Pancreas (tissue), 10 donors: ENCODE results near the gene IFI27L1. TPM values are rescaled to one million over a fixed set of nuclear protein-coding genes. Genes with fewer than 3 reads are reported as not detected.

Experiments
- ATAC-seq, 4 donors: fragments of 200-7000 bp; cut with Tn5 transposase; one replicate each; pipeline versions ENCODE4 v1.8.0 to v1.9.1; 2020; ENCODE audit warnings: mild to moderate bottlenecking in 4 of 4, moderate library complexity in 4 of 4
- DNase-seq, 6 donors: peaks; one replicate each; pipeline ENCODE4 v3.0.0-alpha.2; 2020
- FAIRE-seq: peaks from 2 replicates; lab custom pipeline; 2012; peaks lifted over from hg19 to GRCh38; lab: Jason Lieb, UNC
- H3K27ac ChIP-seq, 4 donors: fragments of 200-600 bp; sonication (generic); 1 replicate in 3 of 4; 2 replicates in 1 of 4; pipeline versions ENCODE4 v1.5.0 to v1.8.0; 2020
- H3K27me3 ChIP-seq, 4 donors: fragments of 200-600 bp; one replicate each; pipeline ENCODE4 v1.8.0; 2021
- H3K36me3 ChIP-seq, 3 donors: fragments of 200-600 bp; sonication (generic) in 1 of 3; one replicate each; pipeline versions ENCODE4 v1.5.0 to v1.8.0; 2020 to 2021
- H3K4me1 ChIP-seq, 3 donors: fragments of 200-600 bp; one replicate each; pipeline ENCODE4 v1.8.0; 2021
- H3K4me3 ChIP-seq, 4 donors: fragments of 200-600 bp; sonication (generic) in 2 of 4; one replicate each; pipeline versions ENCODE4 v1.5.0 to v1.8.0; 2020 to 2021
- H3K9me3 ChIP-seq, 4 donors: fragments of 200-600 bp; one replicate each; pipeline ENCODE4 v1.8.0; 2021
- CTCF ChIP-seq, 4 donors: fragments of 200-600 bp; sonication (generic) in 3 of 4; IDR thresholded peaks; one replicate each; pipeline versions ENCODE4 v1.5.0 to v1.8.0; 2021; ENCODE audit warnings: antibody characterized with exemption in 4 of 4
- WGBS, 2 donors: extraction: QIAGEN DNeasy Blood & Tissue Kit; methylation state at CpG; one replicate each; pipeline ENCODE4 v1.1.7; 2013; 5-methylcytosine and 5-hydroxymethylcytosine counted together
- intact Hi-C, 3 donors: fragments of 100-400 bp; cut with DNase I; formaldehyde crosslinking; loops; one replicate each; pipeline versions ENCODE4 v1.11.1 to v1.14.2; 2022
- polyA plus RNA-seq, 2 donors: library from polyadenylated mRNA; stranded (reverse); fragments of 200-250 nt; gene quantifications; one replicate each; pipeline ENCODE4 v1.2.3, GENCODE V29; 2013
- total RNA-seq, 6 donors: library from RNA; stranded (reverse); fragmentation: NEBNext Ultra II Directional in 4 of 6; extraction: Animal tissue kit (Norgen Biotek cat#: 25700) in 4 of 6; gene quantifications; one replicate each; pipeline versions ENCODE4 v1.2.1 to v1.2.4, GENCODE V29; 2021 to 2023
- donor health status: healthy with polysubstance abuse.
- donor health status: DM: no; HTN: no; CAD: no; lungs with moderate emphysema.
- donor health status: DM: no; HTN: no; CAD: no.
- donor health status: control.
- donor health status: control.
- donor health status: Bipolar disorder and iron deficiency.
- donor health status: DM: yes; HTN: yes; CAD: no.
- donor health status: DM: no; HTN: no; CAD: no.
- donor health status: DM: no; HTN: no; CAD: no.
- donor health status: DM: yes; HTN: yes; CAD: no.

IFI27L1 gene
- total and polyA plus RNA-seq, 8 donors: 3.8 to 14.3 (median 7.7) TPM

GRCh38 chr14:94121485-94121884 is 40.4 kb downstream of the IFI27L1 start:
- Histone ChIP-seq H3K9me3 (no peaks in the 10 kb centered on the region), H3K27me3 (no peaks in the 10 kb centered on the region), H3K27ac (no peak overlapping the region), H3K4me3 (no peak overlapping the region), H3K36me3 (no peaks in the 10 kb centered on the region), H3K4me1 (no peaks in the 10 kb centered on the region)
- FAIRE-seq: no peak
- DNase-seq: peak in 1 of 6 donors; percentile 31
- intact Hi-C loops: no loop called here
- ATAC-seq: no peak
- WGBS, 2 donors: 59 to 67% methylated on average over 3 of the region's 3 CpGs
- TF ChIP-seq CTCF (IDR thresholded peaks at IDR 0.05): no peak

GRCh38 chr14:94122438-94122837 is 41.3 kb downstream of the IFI27L1 start:
- H3K4me3 ChIP-seq: no peak overlapping the region
- DNase-seq: peak in 1 of 6 donors; percentile 20
- H3K9me3 ChIP-seq: no peaks in the 10 kb centered on the region
- FAIRE-seq: no peak
- intact Hi-C loops: no loop called here
- H3K27ac ChIP-seq: no peak overlapping the region
- H3K36me3 ChIP-seq: no peaks in the 10 kb centered on the region
- WGBS, 2 donors: 65 to 86% methylated on average over 3 of the region's 3 CpGs
- H3K4me1 ChIP-seq: no peaks in the 10 kb centered on the region
- no peak for ATAC-seq
- H3K27me3 ChIP-seq: no peaks in the 10 kb centered on the region
- no peak for TF ChIP-seq CTCF (IDR thresholded peaks at IDR 0.05)

GRCh38 chr14:94123296-94123695 is 42.2 kb downstream of the IFI27L1 start:
- Histone ChIP-seq H3K27ac (no peak overlapping the region), H3K4me1 (no peaks in the 10 kb centered on the region), H3K4me3 (no peak overlapping the region), H3K9me3 (no peaks in the 10 kb centered on the region), H3K27me3 (no peaks in the 10 kb centered on the region), H3K36me3 (no peaks in the 10 kb centered on the region)
- DNase-seq (peak in 2 of 6 donors; percentile 5 to 25), FAIRE-seq (no peak), ATAC-seq (no peak)
- no peak for TF ChIP-seq CTCF (IDR thresholded peaks at IDR 0.05)
- 82 to 89% methylated on average over 9 of the region's 9 CpGs for WGBS, 2 donors
- intact Hi-C loops: no loop called here

- 81 to 88% methylated on average over 1 of the region's 1 CpG for WGBS, 2 donors
Observed at GRCh38 chr14:94123868-94124267, 42.8 kb downstream of the IFI27L1 start.

More at GRCh38 chr14:94123868-94124267, 42.8 kb downstream of the IFI27L1 start:
- H3K4me3 ChIP-seq: no peak overlapping the region
- ATAC-seq (peak in 1 of 4 donors; percentile 61), FAIRE-seq (no peak), DNase-seq (no peak)
- H3K36me3 ChIP-seq: no peaks in the 10 kb centered on the region
- no peaks in the 10 kb centered on the region for H3K9me3 ChIP-seq
- no peaks in the 10 kb centered on the region for H3K4me1 ChIP-seq
- intact Hi-C loops: no loop called here
- no peak overlapping the region for H3K27ac ChIP-seq
- TF ChIP-seq CTCF (IDR thresholded peaks at IDR 0.05): no peak
- no peaks in the 10 kb centered on the region for H3K27me3 ChIP-seq
